HG02885 (cell line): Measurements from ENCODE around the gene TBC1D5.
A peak's percentile ranks its signal among the peaks of the same experiment; 100 is the strongest.

Experiments
- ATAC-seq: cut with Tn5 transposase; IDR thresholded peaks from one replicate; pipeline ENCODE4 v1.9.1; 2021; ENCODE audit warnings: mild to moderate bottlenecking; ENCODE audit not compliant: unreplicated experiment, poor library complexity

Gene TBC1D5

DNA sequence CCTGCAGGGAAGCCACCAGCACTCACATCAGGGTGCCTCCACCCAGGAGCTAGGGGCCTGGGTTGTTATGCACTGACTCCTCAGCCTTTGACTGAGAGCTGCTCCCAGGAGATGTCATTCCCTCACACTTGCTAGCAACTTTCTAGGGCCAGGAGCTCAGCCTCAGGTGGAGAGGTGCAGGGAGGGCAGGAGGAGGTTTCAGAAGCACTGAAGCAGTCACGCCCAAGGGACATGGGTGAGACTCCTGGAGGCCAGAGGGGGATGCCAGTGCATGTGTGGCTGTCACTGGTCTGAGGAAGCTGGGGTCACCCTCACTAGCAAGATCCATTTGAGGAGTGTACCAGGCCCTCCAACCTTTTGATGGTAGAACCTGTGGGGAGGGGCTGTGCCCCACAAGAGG is 586.5 kb downstream of the TBC1D5 start:
- no peak for ATAC-seq

DNA sequence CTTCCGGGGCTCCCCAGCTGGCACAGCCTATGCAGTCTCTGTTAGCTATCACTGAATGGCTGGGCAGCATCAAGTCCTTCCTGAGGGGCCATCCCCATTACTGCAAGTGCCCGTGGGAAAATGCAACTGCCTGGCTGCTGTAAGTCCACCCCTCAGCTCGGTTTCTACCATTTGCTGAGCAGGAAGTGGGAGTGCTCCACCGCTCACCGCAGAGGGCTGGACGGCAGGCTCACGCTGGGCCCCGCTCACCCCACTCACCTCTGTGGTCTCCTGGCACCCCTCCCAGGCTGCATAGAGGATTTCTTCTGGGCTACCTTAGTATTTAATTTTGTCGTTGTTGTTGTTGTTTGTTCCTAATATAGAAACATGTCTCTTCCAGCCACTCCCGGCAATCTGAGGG is 587.5 kb downstream of the TBC1D5 start:
- no peak for ATAC-seq

DNA sequence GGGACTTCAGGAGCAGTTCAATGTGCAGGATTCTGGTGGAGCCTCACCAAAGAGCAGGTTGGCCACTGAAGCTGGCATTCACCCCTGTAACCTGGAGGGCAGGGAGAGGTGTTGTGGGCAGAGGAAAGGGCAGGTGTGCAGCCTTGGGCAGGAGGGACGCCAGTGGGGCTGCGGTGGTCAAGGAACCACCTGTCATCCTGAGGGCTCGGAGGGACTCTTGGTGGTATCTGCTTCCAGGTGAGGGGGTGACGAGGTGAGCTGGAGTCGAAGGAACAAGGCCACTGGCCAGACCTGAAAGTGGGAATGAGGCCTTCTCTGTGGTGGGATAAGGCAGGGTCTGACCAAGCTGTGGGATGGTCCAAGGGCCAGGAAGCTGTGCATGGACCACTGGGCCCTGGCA is 588.2 kb downstream of the TBC1D5 start:
- no peak for ATAC-seq

DNA sequence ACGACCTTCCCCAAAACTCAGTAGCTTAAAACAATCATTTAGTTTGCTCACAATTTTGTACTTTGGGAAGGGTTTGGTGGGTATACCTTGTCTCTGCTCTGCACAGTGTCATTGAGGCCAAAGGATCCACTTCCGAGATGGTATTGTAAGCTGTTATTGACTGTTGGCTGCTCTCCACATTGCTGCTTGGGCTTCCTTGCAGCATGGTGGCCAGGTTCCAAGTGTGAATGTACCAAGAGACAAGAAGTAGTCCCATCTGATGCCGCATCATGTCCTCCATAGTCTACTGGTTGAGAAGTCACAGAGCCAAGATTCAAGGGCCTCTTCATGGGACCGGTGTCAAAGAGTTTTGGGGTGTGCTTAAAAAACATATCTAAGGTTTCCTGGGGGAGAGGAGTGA is 589.2 kb downstream of the TBC1D5 start:
- ATAC-seq, result no peak

DNA sequence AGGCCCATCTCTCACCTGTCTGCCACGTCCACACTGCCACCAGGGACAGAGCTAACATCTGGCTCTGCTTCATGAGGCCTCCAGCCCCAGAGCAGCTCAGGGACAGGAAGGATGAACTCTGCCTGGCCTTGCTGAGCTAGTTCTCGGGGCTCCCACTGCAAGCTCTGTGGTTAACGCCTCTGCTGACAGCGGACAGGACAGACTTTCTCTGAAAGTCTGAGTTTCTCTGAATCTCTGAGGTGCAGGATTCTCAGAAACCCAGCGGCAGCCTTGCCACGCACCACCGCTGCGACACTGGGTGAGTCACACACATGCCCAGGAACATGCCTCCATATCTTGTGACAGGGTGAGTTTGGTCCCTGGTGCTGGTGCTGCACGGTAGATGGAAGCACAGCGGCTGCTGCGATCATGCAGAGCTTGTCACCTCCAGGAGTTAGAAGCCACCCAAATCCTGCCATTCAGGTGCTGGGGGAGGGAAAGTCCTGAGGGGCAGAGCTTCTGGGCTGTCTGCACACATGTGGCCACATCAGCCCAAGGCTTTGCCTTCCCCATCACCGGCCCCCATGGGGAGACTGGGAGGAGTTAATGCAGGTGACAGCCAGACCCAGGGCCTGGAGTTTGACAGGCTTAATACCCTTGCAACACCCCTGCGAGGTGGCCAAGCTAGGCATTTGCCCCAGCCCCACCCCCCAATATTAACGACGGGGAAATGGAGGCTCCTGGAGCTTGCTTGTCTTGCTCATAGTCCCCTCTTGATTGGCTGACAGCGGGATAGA is 590.6 kb downstream of the TBC1D5 start:
- ATAC-seq, result peak; percentile 94

DNA sequence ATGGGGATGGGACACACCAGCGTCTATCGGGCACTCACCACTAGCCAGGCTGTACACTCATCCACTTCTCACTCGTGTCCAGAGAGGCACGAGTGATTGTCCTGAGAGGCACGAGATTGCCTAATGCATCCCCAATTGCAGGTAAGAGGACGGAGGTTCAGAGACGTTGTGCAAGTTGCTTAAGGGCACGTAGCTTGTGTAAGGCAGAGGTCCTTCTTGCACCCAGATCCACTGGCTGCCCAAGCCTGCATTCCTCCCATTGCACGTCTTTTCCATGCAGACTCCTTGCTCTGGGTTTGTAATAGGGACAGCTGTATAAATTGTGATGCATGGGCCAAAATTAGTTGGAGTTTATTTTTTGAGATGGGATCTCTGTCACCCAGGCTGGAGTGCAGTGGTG is 593.4 kb downstream of the TBC1D5 start:
- no peak for ATAC-seq

DNA sequence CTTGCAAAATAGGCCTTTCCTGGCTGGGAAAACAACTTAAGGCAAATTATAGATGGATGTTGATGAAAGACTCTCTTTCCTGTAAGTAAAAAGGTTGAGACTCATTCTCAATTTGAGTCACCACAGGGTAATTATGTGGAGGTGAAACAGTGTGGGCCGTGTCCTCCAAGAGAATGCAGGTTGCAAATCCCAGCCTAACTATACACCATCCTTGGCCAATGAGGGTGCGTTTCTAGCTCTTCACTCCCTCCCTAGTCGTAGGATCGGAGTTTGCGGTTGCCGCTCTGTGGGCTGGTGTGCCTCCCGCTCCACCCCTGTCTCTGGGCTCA is 597.8 kb downstream of the TBC1D5 start:
- no peak for ATAC-seq

DNA sequence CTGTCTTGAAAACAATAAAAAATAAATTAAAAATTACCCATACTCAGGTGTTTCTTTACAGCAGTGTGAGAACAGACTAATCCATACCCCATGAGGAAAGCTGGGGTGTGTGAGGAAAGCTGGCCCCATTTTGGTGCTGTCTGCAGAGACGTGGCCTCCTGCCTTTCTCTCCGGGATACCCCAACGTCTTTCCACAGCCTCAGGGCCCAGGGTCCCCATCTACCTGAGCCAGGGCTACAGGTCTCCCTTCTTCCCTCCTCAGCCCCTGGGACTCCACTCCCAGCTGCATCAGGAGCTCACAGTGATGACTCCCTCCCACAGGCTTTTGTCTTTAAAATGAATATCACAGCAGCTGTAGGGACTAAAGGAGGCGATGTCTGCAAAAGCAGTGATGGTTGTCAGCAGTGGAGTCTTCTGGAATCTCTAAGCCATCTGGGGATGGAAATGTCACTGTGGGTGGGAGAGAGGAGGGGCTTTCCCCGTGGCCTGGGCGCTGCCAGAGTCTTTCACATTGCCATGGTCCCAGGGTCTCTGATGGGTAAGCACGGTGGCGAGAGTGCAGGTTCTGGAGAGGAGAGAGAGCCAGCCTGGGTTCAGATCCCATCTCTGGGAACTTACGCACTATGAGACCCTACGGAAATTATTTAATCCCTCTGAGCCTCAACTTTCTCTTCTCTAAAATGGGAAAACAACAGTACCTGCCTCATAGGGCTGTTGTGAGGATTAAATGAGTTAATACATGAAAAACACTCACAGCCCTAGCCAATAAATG is 598.4 kb downstream of the TBC1D5 start:
- no peak for ATAC-seq

DNA sequence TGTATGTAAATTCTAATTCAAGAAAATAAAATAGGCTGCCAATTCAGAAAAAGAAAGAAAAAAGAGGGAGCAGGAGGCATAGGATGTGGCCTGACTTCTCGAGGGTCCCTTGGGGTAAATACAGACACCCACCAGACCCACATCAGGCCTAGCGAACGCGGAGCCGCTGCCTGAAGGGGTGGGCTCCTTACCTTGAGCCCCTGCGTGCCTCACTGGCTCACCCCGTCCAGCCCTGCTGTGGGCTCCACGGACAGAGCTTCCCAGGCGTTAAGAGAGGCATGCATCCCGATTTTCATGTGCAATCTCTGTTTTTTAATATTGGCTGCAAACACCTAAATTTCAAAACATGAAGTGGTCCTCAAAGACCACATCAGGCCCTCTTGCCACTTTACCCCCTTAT is 599.9 kb downstream of the TBC1D5 start:
- ATAC-seq, result no peak

DNA sequence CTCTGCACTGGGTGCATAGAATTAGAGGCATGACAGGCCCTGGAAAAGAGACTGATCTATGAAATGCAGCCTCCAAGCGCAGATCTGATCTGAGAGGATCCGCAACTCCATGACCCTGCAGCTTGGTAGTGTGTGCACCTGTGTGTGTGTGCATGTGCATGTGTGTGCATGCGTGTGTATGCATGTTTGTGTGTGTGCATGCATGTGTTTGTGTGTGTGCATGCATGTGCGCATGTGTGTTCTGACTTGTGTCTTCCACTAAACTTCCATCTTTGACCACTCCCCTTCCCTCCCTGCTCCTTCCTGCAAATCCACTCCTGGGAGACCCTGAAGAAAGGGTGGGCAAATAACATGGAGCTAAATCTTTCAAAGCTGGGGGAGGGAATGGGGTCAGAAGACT is 600.7 kb downstream of the TBC1D5 start:
- ATAC-seq, result no peak

DNA sequence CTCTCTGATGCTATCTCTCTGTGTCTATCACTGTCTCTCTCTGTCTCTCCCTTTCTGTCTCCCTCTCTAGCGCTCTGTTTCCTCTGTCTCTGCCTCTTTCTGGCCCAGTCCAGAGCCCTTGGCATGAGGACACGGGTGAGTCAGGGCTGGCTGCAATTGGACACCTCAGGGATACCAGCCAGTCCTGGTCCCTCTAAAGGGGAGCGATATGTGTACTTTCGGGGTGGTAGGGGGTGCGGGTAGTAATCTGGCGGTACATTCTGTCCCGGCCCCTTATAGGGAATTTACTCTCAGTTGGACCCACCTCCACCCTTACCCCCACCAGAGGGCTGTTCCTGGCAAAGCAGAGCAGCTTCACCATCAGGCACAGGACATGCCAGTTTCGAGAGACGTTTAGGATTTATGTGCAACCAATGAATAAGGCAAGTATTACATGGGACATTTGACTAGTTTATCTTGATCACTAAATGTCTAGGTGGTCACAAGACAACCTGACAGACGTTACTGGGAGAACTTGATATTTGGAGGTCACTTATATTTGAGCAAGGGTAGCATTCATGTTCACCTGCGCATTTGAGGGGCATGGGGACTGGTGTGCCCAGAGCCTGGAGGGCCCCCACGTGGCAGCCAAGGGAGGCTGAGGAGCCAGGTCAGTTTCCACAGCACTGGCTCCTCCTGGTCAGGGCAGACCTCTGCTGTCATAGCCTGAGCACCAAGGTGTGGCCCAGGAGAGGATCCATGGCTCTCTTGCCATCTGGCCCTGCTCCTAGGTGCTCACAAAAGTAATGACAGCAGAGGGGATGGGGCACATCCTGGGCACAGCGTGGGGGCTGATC is 601.5 kb downstream of the TBC1D5 start:
- ATAC-seq, result no peak

DNA sequence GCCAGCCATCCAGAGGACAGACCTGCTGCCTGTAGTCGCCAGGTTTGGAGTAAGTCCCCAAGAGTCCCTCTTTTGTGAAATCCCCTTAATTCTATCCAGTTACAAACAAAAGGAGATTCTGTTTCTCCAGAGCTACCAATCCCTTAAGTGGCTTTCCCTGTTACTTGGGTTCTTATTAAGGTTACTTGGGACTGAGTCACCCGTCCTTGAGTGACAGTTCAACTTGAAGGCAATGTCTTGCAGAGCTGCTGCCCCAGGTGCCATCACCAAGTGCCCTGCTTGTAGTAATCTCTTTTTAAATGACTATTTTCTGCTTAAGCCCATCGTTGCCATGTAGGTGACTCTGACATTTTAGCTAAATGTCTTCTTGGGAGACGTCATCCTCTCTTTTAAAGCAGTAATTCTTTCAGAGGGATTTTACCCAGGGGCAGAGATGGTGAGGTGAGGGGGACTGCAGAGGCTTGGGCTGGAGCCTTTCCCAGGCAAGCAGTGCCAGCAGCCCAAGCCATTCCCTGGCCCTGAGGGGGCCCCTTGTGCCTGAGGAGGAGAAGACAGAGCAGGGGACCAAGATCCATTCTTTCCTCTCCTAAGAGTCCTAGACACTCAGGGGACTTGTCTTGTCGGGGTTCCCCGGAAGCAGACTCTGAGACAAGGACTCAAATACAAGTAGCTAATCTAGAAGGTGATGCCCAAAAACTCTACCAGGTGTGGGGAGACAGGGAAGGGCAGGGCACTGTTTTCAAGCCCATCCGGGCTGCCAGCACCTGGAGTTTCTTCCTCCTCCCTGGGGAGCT is 604.0 kb downstream of the TBC1D5 start:
- ATAC-seq, result no peak

DNA sequence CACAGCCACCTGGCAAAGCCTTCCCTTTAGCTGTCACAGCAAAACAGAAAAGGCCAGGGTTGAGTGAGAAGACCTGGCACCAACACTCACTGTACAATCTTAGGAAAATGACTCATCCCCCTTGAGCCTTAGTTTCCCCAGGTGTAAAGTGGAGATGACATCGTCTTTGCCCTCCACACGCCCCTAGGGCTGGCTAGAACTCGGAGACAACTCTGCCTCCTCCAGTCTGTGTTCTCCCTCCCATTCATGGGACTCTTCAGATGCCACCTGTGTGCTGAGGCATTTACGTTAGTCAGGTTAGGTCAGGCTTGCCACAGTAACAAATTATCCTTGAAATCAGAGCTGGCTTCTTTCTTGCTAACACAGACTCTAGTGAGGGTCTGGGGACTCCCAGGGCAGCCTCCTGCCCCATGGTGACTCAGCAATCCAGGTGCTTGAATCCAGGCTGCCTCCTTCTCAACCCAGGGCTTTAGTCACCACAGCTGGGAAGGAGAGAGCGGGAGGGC is 605.1 kb downstream of the TBC1D5 start:
- no peak for ATAC-seq

DNA sequence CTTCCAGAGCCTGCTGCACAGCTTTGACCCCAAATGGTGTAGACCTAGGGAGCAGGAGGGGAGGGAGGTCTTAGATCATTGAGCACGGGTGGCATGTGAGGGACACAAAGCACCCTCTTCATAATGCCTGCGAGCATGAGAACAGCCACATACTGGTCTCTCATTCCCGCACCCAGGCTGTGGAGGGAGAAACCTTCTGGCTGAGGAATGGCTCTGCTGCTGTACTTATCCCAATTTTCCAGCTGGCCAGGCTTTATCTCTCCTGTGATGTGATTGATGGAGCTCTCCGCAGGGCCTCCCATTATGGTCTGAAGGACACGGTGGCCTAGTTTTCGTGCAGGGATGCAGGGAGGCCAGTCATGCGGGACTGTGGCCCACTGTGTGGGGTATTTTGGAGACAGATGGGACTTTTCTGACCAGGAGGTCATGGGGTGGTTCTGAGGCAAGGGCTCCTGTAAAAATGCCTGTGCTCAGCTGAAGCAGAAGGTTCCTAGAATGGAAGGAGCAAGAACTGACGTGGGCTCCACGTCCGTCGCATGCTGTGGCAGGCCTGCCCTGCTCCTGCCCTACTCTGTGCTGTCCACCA is 606.2 kb downstream of the TBC1D5 start:
- ATAC-seq, result no peak

DNA sequence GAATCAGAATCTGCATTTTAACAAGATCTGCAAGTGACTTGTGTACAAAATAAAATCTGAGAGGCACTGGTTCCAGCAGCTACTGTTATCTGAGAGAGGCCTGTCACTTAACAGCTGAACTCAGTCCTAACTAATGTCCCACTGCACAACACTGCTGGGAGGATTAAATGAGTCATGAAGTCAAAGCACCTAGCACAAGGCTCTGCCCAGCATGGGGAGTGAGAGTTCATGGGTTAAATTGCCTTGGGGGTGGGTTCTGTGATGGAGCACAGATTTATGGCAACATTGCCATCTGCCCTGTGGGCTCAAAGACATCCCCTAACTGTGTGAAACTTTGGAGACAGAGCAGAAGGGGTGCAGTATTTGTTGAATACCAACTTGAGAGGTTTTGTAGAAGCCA is 606.7 kb downstream of the TBC1D5 start:
- no peak for ATAC-seq

DNA sequence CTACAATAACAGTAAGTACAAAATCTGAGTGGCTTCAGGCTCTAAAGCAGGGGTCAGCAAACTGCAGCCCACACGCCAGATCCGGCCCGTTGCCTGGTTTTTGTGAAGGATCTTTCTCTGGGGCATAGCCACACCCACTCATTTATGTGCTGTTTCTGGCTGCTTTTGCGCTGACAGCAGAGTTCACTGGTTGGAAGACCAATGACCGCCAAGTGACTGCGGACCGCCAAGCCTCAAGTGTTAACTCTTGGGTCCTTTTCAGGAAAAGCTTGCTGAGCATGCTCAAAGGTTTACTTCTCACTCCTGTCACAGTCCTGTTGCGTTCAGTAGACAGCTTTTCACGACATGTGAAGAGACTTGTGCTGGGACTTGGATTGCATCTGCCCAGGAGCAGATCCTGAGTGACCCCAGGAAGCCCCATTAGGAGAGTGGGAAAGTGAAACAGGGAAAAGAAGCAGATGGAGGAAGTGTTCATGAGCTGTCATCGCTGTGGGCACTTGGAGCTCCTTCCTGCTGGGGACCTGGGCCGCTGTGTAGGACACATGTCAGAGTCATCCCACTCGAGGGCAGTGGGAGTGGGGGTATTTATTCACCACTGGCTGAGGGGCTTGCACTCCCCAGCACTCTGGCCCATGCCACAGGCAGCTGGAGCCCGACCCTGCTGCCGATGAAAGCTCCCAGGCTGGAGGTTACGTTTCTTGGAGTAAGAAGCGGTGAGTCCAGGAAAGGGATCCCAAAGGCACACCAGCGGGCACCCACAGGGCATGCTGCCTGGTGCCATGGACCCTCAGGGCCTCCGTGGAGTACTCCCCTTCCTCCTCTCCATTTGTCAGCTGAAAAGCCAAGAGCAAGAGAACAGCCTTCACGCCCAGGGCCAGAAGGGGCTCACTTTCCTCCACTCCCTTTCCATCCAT is 608.5 kb downstream of the TBC1D5 start:
- ATAC-seq, result no peak

DNA sequence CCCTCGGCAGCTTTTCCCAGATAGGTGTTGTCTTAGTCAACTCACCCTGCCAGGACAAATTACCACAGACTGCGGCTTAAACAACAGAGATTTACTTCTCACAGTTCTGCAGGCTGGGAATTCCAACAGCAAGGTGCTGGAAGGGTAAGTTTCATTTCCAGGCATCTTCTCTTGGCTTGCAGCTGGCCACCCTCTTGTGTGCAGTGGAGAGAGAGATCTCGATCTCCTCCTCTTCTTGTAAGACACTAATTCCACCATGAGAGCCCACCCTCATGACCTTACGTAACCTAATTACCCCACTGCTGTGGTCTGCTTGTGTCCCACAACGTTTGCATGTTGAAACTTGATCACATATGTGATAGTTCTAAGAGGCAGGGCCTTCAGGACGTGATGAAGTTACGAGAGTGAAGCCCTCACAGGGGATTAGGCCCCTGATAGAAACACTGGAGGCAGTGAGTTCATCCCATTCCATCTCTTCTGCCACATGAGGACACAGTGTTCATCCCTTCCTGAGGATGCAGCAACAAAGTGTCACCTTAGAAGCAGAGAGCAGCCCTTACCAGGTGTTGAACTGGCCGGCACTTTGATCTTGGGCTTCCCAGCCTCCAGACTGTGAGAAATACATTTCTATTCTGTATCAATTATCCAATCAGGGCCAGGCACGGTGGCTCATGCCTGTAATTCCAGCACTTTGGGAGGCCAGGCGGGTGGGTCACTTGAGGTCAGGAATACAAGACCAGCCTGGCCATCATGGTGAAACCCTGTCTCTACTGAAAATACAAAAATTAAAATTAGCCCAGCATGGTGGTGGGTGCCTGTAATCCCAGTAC is 609.9 kb downstream of the TBC1D5 start:
- ATAC-seq, result no peak

DNA sequence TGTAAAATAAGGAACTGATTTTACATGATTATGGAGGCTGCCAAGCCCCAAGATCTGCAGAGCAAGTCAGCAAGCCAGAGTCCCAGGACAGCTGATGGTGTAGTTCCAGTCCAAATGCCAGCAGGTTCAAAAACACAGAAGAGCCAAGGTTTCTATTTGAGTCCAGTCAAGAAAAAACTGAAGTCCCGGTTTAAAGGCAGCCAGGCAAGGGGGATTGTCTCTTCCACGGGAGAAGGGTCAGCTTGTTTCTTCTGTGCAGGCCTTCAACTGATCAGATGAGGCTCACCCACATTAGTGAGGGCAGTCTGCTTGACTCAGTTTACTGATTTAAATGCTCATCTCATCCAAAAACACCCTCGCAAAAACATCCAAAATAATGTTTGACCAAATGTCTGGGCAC is 611.5 kb downstream of the TBC1D5 start:
- no peak for ATAC-seq
